Endodermal cell (in vitro differentiated cells): ENCODE measurements around the gene EEA1. TPM values are rescaled to one million over a fixed set of nuclear protein-coding genes. Genes with fewer than 3 reads are reported as not detected.

Source experiments
- DNase-seq: peaks from one replicate; pipeline ENCODE4 v3.0.0-alpha.2; 2017
- H3K27ac ChIP-seq: 2 replicates; pipeline ENCODE4 v1.5.1; 2013; ENCODE audit warnings: mild to moderate bottlenecking, low read depth, low read length, moderate library complexity
- H3K27me3 ChIP-seq: 2 replicates; pipeline ENCODE4 v1.6.1; 2013; ENCODE audit warnings: mild to moderate bottlenecking, low read length, moderate library complexity; ENCODE audit not compliant: insufficient read depth, control insufficient read depth, poor library complexity, severe bottlenecking
- H3K36me3 ChIP-seq: 2 replicates; pipeline ENCODE4 v1.7.0; 2013; ENCODE audit warnings: mild to moderate bottlenecking, low read length, moderate library complexity; ENCODE audit not compliant: control insufficient read depth, insufficient read depth
- H3K4me1 ChIP-seq: one replicate; pipeline ENCODE4 v1.7.0; 2013; ENCODE audit warnings: low read length; ENCODE audit not compliant: control insufficient read depth, insufficient read depth
- H3K4me3 ChIP-seq: 2 replicates; pipeline ENCODE4 v1.5.1; 2013; ENCODE audit warnings: mild to moderate bottlenecking, low read length, moderate library complexity
- H3K9ac ChIP-seq: 2 replicates; pipeline ENCODE4 v1.6.1; 2013; ENCODE audit warnings: mild to moderate bottlenecking, low read length, moderate library complexity; ENCODE audit not compliant: poor library complexity, severe bottlenecking; ENCODE audit errors: extremely low read depth
- H3K9me3 ChIP-seq: 2 replicates; pipeline ENCODE4 v1.6.1; 2013; ENCODE audit warnings: mild to moderate bottlenecking, low read length, moderate library complexity; ENCODE audit not compliant: control insufficient read depth
- H3K27ac Mint-ChIP-seq: 2 replicates; pipeline ENCODE4 v1.8.0; 2020; ENCODE audit warnings: mixed read lengths
- H3K27me3 Mint-ChIP-seq: 2 replicates; pipeline ENCODE4 v1.8.0; 2021; ENCODE audit warnings: mild to moderate bottlenecking, mixed read lengths; ENCODE audit not compliant: insufficient read depth
- H3K36me3 Mint-ChIP-seq: 2 replicates; pipeline ENCODE4 v1.8.0; 2020; ENCODE audit warnings: low read depth, mixed read lengths
- H3K4me1 Mint-ChIP-seq: 2 replicates; pipeline ENCODE4 v1.8.0; 2020; ENCODE audit warnings: mixed read lengths
- H3K4me3 Mint-ChIP-seq: 2 replicates; pipeline ENCODE4 v1.8.0; 2020; ENCODE audit warnings: mild to moderate bottlenecking, moderate library complexity, mixed read lengths
- H3K9me3 Mint-ChIP-seq: 2 replicates; pipeline ENCODE4 v1.8.0; 2020; ENCODE audit warnings: mild to moderate bottlenecking, mixed read lengths
- CTCF ChIP-seq: fragments of 200-600 bp; sonication (generic); conservative IDR thresholded peaks from 2 replicates; pipeline ENCODE4 v1.5.0; 2021; ENCODE audit warnings: antibody characterized with exemption, mild to moderate bottlenecking
- WGBS, 2 experiments: methylation state at CpG; one replicate each; pipeline versions ENCODE4 v1.1.5 to v1.1.7; 2013; ENCODE audit warnings: missing lambda C conversion rate in 2 of 2, mixed read lengths in 1 of 2; ENCODE audit not compliant: insufficient coverage in 1 of 2, insufficient read length in 1 of 2; 5-methylcytosine and 5-hydroxymethylcytosine counted together
- total RNA-seq, 2 donors: library from RNA; stranded (reverse); fragmentation: NEBNext Ultra II Directional in 1 of 2; extraction: Animal tissue kit (Norgen Biotek cat#: 25700) in 1 of 2; gene quantifications; 2 replicates in 1 of 2; 3 replicates in 1 of 2; pipeline ENCODE4 v1.2.1, GENCODE V29; 2021

The EEA1 gene
- total RNA-seq, 2 donors from 2014 or later, result 28.2 to 32.5 TPM

- WGBS, 2 experiments, result 74 to 87% methylated on average over 2 to 6 of the region's 6 CpGs
- H3K4me1 Mint-ChIP-seq, result no peaks in the 10 kb centered on the region
- no peak for TF ChIP-seq CTCF
Observed at GRCh38 chr12:92732716-92733115, 196.4 kb downstream of the EEA1 start.

GRCh38 chr12:92732216-92732615 is 196.9 kb downstream of the EEA1 start:
- H3K4me1 Mint-ChIP-seq, result no peaks in the 10 kb centered on the region
- Histone ChIP-seq H3K36me3 (no peaks in the 10 kb centered on the region), H3K4me3 (no peak overlapping the region), H3K9me3 (no peaks in the 10 kb centered on the region), H3K27me3 (no peaks in the 10 kb centered on the region), H3K9ac (no peak overlapping the region), H3K4me1 (no peaks in the 10 kb centered on the region), H3K27ac (no peak overlapping the region)
- DNase-seq, result no peak
- H3K27me3 Mint-ChIP-seq, result no peaks in the 10 kb centered on the region
- no peaks in the 10 kb centered on the region for H3K9me3 Mint-ChIP-seq
- no peak overlapping the region for H3K4me3 Mint-ChIP-seq
- TF ChIP-seq CTCF, result no peak
- H3K27ac Mint-ChIP-seq, result no peak overlapping the region
- WGBS, 2 experiments, result 97 to 100% methylated on average over 4 to 5 of the region's 5 CpGs
- no peaks in the 10 kb centered on the region for H3K36me3 Mint-ChIP-seq

More at GRCh38 chr12:92732716-92733115, 196.4 kb downstream of the EEA1 start:
- Histone ChIP-seq H3K4me3 (no peak overlapping the region), H3K4me1 (no peaks in the 10 kb centered on the region), H3K9ac (no peak overlapping the region), H3K27ac (no peak overlapping the region), H3K27me3 (no peaks in the 10 kb centered on the region), H3K9me3 (no peaks in the 10 kb centered on the region), H3K36me3 (no peaks in the 10 kb centered on the region)
- Mint-ChIP-seq H3K36me3 (no peaks in the 10 kb centered on the region), H3K4me3 (no peak overlapping the region), H3K27ac (no peak overlapping the region), H3K9me3 (no peaks in the 10 kb centered on the region), H3K27me3 (no peaks in the 10 kb centered on the region)
- DNase-seq, result no peak

DNA sequence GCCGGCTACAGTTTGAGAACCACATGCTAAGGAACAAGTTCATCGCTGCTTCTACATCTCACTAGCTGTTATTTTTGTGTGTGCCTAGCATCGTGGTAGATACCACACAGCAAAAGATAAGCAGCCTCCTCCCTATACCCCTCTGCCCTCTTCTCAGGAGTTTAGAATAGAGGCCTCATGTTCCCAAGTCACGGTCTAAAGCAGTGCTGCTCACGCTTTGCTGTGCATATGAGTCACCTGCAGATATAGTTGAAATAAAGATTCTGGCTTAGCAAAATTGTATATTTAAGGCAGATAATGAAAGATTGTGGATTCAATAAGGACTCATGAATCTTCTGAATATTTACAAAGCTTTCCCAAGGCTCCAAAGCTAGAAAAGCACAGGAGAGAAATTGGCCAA is 198.3 kb downstream of the EEA1 start:
- H3K27me3 Mint-ChIP-seq, result peaks cover 2% of the 10 kb centered on the region
- TF ChIP-seq CTCF, result no peak

More for the DNA sequence above, 198.3 kb downstream of the EEA1 start:
- Mint-ChIP-seq H3K27ac (no peak overlapping the region), H3K36me3 (no peaks in the 10 kb centered on the region), H3K4me3 (no peak overlapping the region), H3K9me3 (no peaks in the 10 kb centered on the region), H3K4me1 (no peaks in the 10 kb centered on the region)
- Histone ChIP-seq H3K9ac (no peak overlapping the region), H3K4me1 (no peaks in the 10 kb centered on the region), H3K9me3 (peaks cover under 1% of the 10 kb centered on the region), H3K36me3 (no peaks in the 10 kb centered on the region), H3K27ac (no peak overlapping the region), H3K27me3 (peaks cover 6% of the 10 kb centered on the region), H3K4me3 (no peak overlapping the region)
- no peak for DNase-seq
- WGBS, 2 experiments, result 94 to 97% methylated on average over 5 of the region's 5 CpGs
